ENCODE results near the gene OVCH1.

Gene OVCH1

GRCh38 chr12:29505122-29505521 lies 7.6 kb upstream of the OVCH1 start:
- no peak for TF ChIP-seq CTCF (IDR thresholded peaks at IDR 0.05; ENCODE audit: borderline replicate concordance, insufficient read depth, low read depth, low read length)
- no peak overlapping the region for H3K4me3 ChIP-seq (ENCODE audit: low read depth, low read length)

GRCh38 chr12:29503283-29503682 lies 5.8 kb upstream of the OVCH1 start:
- H3K4me3 ChIP-seq (ENCODE audit: low read depth, low read length), result no peak overlapping the region
- no peak for TF ChIP-seq CTCF (IDR thresholded peaks at IDR 0.05; ENCODE audit: borderline replicate concordance, insufficient read depth, low read depth, low read length)

GRCh38 chr12:29499235-29499634 lies 1.7 kb upstream of the OVCH1 start:
- H3K4me3 ChIP-seq (ENCODE audit: low read depth, low read length), result no peak overlapping the region
- TF ChIP-seq CTCF (IDR thresholded peaks at IDR 0.05; ENCODE audit: borderline replicate concordance, insufficient read depth, low read depth, low read length), result no peak

- H3K4me3 ChIP-seq (ENCODE audit: low read depth, low read length), result no peak overlapping the region
- no peak for TF ChIP-seq CTCF (IDR thresholded peaks at IDR 0.05; ENCODE audit: borderline replicate concordance, insufficient read depth, low read depth, low read length)
Measured at GRCh38 chr12:29492891-29493290, 4.6 kb downstream of the OVCH1 start.

- no peak overlapping the region for H3K4me3 ChIP-seq (ENCODE audit: low read depth, low read length)
- TF ChIP-seq CTCF (IDR thresholded peaks at IDR 0.05; ENCODE audit: borderline replicate concordance, insufficient read depth, low read depth, low read length), result no peak
Measured at GRCh38 chr12:29486972-29487371, 10.5 kb downstream of the OVCH1 start.

GRCh38 chr12:29463198-29463597 lies 34.3 kb downstream of the OVCH1 start:
- no peak overlapping the region for H3K4me3 ChIP-seq (ENCODE audit: low read depth, low read length)
- TF ChIP-seq CTCF (IDR thresholded peaks at IDR 0.05; ENCODE audit: borderline replicate concordance, insufficient read depth, low read depth, low read length), result no peak

GRCh38 chr12:29460082-29460481 lies 37.4 kb downstream of the OVCH1 start:
- no peak overlapping the region for H3K4me3 ChIP-seq (ENCODE audit: low read depth, low read length)
- no peak for TF ChIP-seq CTCF (IDR thresholded peaks at IDR 0.05; ENCODE audit: borderline replicate concordance, insufficient read depth, low read depth, low read length)
